Testis (tissue), 3 donors: ENCODE measurements around the gene CEP70. TPM values are rescaled to one million over a fixed set of nuclear protein-coding genes. Genes with fewer than 3 reads are reported as not detected.

Experiments
- DNase-seq: peaks from one replicate; pipeline ENCODE4 v3.0.0-alpha.2; 2019
- H3K27ac ChIP-seq, 2 donors: fragments of 200-600 bp; sonication (generic); one replicate each; pipeline ENCODE4 v1.5.1; 2019
- H3K27me3 ChIP-seq: fragments of 200-600 bp; sonication (generic); one replicate; pipeline ENCODE4 v1.5.1; 2019
- H3K36me3 ChIP-seq: fragments of 200-600 bp; sonication (generic); one replicate; pipeline ENCODE4 v1.5.1; 2017; ENCODE audit warnings: low read depth; ENCODE audit errors: missing control alignments
- H3K4me1 ChIP-seq: fragments of 200-600 bp; sonication (generic); one replicate; pipeline ENCODE4 v1.5.1; 2019
- H3K4me3 ChIP-seq, 2 donors: fragments of 200-600 bp; sonication (generic); one replicate each; pipeline ENCODE4 v1.5.1; 2017 to 2019
- H3K9me3 ChIP-seq: fragments of 200-600 bp; sonication (generic); one replicate; pipeline ENCODE4 v1.5.1; 2017
- CTCF ChIP-seq, 3 experiments: fragments of 450-650 bp in 2 of 3; fragments of 200-600 bp in 1 of 3; sonication (generic) in 1 of 3; IDR thresholded peaks; one replicate each; pipeline ENCODE4 v1.5.1; 2016 to 2019; ENCODE audit warnings: antibody characterized with exemption in 3 of 3, mild to moderate bottlenecking in 2 of 3, moderate library complexity in 1 of 3
- POLR2A ChIP-seq: fragments of 450-650 bp; IDR thresholded peaks from one replicate; pipeline ENCODE4 v1.6.1; 2017; ENCODE audit warnings: antibody characterized with exemption, mild to moderate bottlenecking, moderate library complexity
- WGBS, 2 donors: methylation state at CpG; one replicate each; pipeline ENCODE4 v1.1.5; 2018; 5-methylcytosine and 5-hydroxymethylcytosine counted together
- intact Hi-C: fragments of 100-400 bp; cut with DNase I; formaldehyde crosslinking; loops from one replicate; pipeline ENCODE4 v1.15.1; 2023; ENCODE audit warnings: low total_unique reads
- polyA plus RNA-seq: library from polyadenylated mRNA; stranded (reverse); fragments of 350-450 nt; fragmentation: Illumina TruSeq; extraction: RNeasy Lipid Tissue Mini Kit (QIAGEN cat#74804); gene quantifications from one replicate; pipeline ENCODE4 v1.2.3, GENCODE V29; 2014; ENCODE audit warnings: low read depth, low replicate concordance; ENCODE audit not compliant: insufficient read depth
- total RNA-seq, 2 donors: library from RNA; depleted of rRNA; stranded (reverse); fragments of >200 nt; gene quantifications; one replicate each; pipeline ENCODE4 v1.2.3, GENCODE V29; 2016

Gene CEP70
- total and polyA plus RNA-seq, 3 donors from 2014 or later: 37.4 to 66.6 (median 61.4) TPM

GRCh38 chr3:138638641-138639040 is 44.6 kb upstream of the CEP70 start:
- H3K36me3 ChIP-seq: no peaks in the 10 kb centered on the region
- H3K27me3 ChIP-seq: no peaks in the 10 kb centered on the region
- no peaks in the 10 kb centered on the region for H3K9me3 ChIP-seq
- no peak for DNase-seq
- 53 to 81% methylated on average over 2 of the region's 2 CpGs for WGBS, 2 donors
- H3K4me3 ChIP-seq: no peak overlapping the region
- no peaks in the 10 kb centered on the region for H3K4me1 ChIP-seq
- intact Hi-C loops: no loop called here
- TF ChIP-seq CTCF (IDR thresholded peaks at IDR 0.05) (no peak), POLR2A (no peak)
- H3K27ac ChIP-seq: no peak overlapping the region

- Histone ChIP-seq H3K27ac (no peak overlapping the region), H3K27me3 (no peaks in the 10 kb centered on the region), H3K4me3 (no peak overlapping the region), H3K9me3 (no peaks in the 10 kb centered on the region), H3K4me1 (no peaks in the 10 kb centered on the region), H3K36me3 (no peaks in the 10 kb centered on the region)
- intact Hi-C loops: no loop called here
- WGBS, 2 donors: 85 to 95% methylated on average over 6 of the region's 6 CpGs
- no peak for TF ChIP-seq POLR2A
- TF ChIP-seq CTCF (IDR thresholded peaks at IDR 0.05): no peak
- no peak for DNase-seq
These were observed 35.5 kb upstream of the CEP70 start for GRCh38 chr3:138629526-138629925.

GRCh38 chr3:138625707-138626365 is 31.8 kb upstream of the CEP70 start:
- no peak for TF ChIP-seq POLR2A
- no peak for TF ChIP-seq CTCF (IDR thresholded peaks at IDR 0.05)
- intact Hi-C loops: no loop called here
- H3K9me3 ChIP-seq: no peaks in the 10 kb centered on the region
- no peaks in the 10 kb centered on the region for H3K4me1 ChIP-seq
- DNase-seq: no peak
- no peaks in the 10 kb centered on the region for H3K27me3 ChIP-seq
- H3K36me3 ChIP-seq: no peaks in the 10 kb centered on the region
- no peak overlapping the region for H3K4me3 ChIP-seq
- WGBS, 2 donors: 91 to 96% methylated on average over 3 of the region's 3 CpGs
- no peak overlapping the region for H3K27ac ChIP-seq

GRCh38 chr3:138624518-138624917 is 30.5 kb upstream of the CEP70 start:
- Histone ChIP-seq H3K9me3 (no peaks in the 10 kb centered on the region), H3K4me3 (no peak overlapping the region), H3K27me3 (no peaks in the 10 kb centered on the region), H3K4me1 (no peaks in the 10 kb centered on the region), H3K27ac (no peak overlapping the region), H3K36me3 (no peaks in the 10 kb centered on the region)
- no peak for TF ChIP-seq POLR2A
- TF ChIP-seq CTCF (IDR thresholded peaks at IDR 0.05): no peak
- DNase-seq: no peak
- intact Hi-C loops: no loop called here

GRCh38 chr3:138620431-138620830 is 26.4 kb upstream of the CEP70 start:
- Histone ChIP-seq H3K27me3 (no peaks in the 10 kb centered on the region), H3K4me1 (no peaks in the 10 kb centered on the region), H3K9me3 (no peaks in the 10 kb centered on the region), H3K36me3 (no peaks in the 10 kb centered on the region), H3K4me3 (no peak overlapping the region), H3K27ac (no peak overlapping the region)
- intact Hi-C loops: no loop called here
- DNase-seq: no peak
- 94 to 95% methylated on average over 4 of the region's 4 CpGs for WGBS, 2 donors
- TF ChIP-seq POLR2A: no peak
- no peak for TF ChIP-seq CTCF (IDR thresholded peaks at IDR 0.05)
